ENCODE measurements around the gene ZNF629.

Gene ZNF629

DNA sequence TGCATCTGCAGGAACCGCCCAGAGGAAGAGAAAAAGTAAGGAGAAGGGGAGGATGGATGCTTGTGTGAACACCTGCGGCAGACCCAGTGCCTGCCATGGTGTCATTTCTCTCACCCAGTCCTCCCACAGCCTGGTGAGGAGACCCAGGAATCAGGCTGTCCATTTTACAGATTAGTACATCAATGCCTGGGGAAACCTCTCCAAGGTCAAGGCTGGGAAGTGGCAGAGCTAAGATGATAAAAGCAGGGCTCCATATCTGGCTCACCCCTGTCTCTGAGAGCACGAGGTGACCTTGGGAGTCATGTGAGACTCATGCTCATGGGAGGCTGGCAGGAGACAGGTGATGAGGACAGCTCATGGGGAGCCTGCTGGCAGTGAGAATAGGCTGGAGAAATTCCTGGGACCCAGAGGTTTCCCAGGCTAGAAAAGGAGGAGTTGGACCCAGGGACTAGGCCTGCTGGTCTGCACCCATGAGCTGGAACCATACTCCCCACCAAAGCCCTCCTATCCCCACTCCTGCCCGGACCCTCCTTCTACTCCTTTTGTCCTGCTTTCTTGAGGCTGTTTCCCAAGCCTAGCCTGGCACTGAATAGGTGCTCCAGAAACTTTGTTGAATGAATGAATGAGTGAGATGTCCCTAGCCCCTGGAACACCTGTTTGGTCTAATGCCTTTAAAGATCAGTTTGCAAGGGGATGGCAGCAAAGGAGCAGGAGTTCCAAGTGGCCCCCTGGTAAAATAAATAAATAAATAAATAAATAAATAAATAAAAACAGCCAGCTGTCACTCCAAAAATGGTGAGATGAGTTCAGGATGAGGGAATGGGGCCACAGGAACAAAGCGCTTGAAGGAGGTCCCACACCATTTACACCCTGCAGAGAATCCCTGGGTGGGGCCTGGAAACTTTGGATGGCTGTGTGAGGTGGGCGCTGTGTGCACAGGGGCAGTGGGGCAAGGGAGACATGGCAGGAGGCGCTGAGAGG lies 1.6 kb downstream of the ZNF629 start:
- no peak for DNase-seq

GRCh38 chr16:30784215-30784614 lies 2.8 kb downstream of the ZNF629 start:
- DNase-seq, result no peak

- no peak for DNase-seq
Measured at GRCh38 chr16:30783280-30784109, 3.5 kb downstream of the ZNF629 start.

DNA sequence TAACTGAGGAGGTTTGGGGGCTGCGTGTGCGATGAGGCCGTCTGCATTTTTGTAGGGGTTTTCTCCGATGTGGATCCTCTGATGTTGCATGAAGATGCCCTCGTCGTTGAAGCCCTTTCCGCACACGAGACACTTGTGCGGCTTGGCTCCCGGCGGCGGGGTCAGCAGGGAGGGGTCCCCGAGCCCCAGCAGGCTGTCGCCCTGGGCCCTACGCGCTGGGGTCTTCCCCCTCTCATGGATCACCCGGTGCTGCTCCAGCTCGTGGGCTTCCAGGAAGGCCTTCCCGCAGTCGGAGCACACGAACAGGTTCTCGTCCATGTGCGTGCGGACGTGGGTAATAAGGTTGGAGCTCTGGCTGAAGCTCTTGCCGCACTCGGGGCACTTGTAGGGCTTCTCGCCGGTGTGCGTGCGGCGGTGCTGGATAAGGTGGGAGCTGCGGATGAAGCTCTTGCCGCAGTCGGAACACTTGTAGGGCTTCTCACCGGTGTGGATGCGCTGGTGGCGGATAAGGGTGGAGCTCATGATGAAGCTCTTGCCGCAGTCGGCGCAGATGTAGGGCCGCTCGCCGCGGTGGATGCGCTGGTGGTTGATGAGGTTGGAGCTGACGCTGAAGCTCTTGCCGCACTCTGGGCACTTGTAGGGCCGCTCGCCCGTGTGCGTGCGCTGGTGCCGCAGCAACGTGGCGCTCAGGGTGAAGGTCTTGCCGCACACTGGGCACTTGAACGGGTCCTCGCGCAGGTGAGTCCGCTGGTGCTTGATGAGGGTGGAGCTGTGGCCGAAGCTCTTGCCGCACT lies 4.3 kb downstream of the ZNF629 start:
- no peak for DNase-seq

DNA sequence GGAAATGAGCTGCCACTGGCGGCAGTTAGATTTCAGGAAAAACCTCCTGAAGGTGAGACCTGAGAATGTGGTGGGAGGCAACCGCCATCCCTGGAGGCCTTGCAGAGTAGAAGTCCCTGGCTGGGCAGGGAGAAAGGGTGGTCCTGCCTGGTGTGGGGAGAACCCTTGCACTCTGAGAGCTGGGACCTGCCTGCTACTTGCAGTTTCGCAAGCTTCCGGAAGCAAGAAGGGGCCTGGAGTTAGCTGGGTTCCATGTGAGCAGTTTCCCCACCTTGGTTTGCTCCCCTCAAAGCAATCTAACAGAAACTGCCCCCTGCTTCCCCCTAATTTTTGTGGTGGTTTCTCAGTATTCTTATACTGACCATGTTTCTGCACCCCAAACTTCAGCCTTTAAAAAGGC lies 6.5 kb downstream of the ZNF629 start:
- no peak for DNase-seq

GRCh38 chr16:30780021-30780420 lies 7.0 kb downstream of the ZNF629 start:
- DNase-seq, result no peak

DNA sequence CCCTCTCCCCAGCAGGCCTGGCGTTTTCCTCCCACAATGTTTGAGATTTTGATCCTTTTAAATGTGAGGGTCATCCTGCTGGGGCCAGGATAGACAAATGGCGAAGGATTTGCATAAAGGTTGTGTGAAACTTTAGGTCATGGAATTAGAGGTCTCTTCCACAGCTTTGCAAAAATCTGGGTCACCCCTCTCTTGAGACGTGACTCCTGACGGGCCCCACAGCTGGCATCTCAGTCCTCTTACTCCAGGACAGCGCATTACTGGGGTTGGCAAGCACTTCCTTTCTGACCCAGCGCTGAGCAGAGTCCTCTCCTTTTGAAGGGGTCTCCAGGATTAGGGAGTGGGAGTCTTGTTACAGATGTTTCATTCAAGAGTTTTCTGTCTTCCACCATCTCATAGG lies 7.4 kb downstream of the ZNF629 start:
- DNase-seq, result no peak

- DNase-seq, result peak; percentile 82
Measured at GRCh38 chr16:30778549-30779244, 8.3 kb downstream of the ZNF629 start.

GRCh38 chr16:30777591-30778297 lies 9.3 kb downstream of the ZNF629 start:
- DNase-seq, result no peak

DNA sequence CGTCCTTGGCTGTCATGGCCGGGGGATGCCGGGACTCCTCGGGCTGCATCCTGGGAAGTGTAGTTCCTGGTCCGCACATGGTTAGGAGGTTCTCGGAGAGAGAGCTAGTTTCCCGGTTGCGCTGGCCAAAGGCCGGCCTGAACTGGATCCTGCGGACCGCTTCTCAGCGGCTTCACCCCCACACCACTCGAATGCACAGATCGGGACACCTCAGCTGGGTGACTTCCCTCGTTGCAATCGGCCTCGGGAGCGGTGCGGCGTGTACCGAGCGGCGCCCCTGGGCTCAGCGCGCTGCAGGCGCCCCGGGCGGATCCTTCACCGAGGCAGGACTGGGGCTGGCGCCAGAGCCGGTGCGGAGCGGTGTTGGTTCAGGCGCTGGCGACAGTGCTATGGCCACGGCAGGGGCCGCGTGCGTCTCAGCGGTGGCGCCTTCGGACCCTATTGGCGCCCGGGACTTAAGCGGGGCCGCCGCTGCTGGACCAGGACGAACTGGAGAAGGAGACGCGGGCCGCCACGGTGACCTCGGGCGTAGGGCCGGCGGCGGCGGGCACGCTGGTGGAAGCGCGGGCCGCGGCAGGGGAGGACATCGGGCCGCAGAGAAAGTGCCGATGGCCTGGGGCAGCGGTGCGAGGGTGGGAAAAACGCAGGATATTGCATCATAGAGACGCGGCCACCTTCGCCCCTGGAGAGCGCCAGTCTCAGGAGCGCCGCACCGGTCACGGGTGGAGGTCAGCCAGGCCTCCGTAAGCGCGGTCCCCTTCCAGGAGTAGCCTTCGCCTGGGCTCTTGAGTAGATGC lies 11.4 kb downstream of the ZNF629 start:
- peak; percentile 97 for DNase-seq

DNA sequence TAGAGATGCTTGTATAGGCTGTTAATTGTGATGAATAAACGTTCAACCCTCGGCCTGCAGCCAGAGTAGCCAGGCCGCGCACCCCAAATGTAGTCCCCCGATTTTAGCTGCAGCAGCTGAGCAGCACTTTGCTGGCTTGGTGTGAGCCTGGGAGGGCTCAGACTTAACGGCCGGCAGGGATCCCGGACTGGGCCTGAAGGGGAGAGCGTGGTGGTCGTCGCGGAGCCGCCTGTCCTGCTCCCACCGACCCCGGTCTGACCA lies 11.9 kb downstream of the ZNF629 start:
- DNase-seq, result no peak

DNA sequence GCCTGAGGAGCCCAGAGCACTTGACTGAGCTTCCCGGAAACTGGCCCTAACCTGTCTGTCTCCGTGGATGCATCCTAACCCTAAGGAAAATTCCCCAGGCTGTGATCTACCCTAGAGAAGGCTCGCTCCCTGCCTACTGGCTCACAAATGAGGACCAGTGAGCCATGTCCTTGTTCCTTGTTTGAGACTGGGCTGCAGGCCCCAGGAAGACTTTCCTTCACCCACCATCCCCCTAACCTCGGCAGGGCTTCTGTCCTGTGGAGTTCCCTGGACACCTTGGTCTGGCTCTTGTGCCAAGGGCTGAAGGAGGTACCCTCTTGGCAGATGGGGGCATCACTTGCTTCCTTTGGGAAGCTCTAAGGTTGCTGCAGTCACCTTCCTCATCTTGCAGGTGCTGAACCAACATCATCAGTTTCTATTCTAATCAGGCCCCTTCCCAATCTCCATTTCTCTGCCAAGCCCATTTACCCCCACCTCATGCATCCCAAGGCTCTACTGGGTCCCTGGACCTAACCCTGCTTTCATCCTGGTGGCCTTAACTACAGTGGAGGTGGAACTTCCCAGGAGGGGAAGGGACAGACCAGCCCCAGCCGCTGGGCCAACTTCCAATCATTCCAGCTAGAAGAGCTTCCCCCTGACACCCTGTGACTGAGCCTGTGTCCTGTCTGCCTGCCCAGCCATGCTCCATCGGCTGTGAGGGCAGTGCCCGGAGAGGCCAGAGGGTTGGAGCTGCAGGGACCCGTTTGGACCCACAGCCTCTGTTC lies 12.5 kb downstream of the ZNF629 start:
- DNase-seq, result peak; percentile 61

- DNase-seq, result no peak
Measured at GRCh38 chr16:30773826-30774225, 13.2 kb downstream of the ZNF629 start.

DNA sequence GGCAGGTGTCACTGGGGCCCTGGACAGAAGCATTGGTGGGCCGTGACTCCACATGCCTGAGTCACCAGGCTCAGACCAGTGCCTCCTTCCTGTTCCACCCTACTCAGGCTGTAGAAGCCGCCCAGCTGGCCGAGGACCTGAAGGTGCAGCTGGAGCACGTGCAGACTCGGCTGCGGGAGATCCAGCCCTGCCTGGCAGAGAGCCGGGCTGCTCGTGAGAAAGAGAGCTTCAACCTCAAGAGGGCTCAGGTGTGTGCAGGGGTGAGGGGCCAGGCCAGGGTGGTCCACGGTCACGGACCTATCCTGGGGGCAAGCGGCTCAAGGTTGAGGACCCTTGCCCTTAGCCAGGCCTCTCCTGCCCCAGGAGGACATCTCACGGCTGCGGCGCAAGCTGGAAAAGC lies 15.3 kb downstream of the ZNF629 start:
- DNase-seq, result no peak

DNA sequence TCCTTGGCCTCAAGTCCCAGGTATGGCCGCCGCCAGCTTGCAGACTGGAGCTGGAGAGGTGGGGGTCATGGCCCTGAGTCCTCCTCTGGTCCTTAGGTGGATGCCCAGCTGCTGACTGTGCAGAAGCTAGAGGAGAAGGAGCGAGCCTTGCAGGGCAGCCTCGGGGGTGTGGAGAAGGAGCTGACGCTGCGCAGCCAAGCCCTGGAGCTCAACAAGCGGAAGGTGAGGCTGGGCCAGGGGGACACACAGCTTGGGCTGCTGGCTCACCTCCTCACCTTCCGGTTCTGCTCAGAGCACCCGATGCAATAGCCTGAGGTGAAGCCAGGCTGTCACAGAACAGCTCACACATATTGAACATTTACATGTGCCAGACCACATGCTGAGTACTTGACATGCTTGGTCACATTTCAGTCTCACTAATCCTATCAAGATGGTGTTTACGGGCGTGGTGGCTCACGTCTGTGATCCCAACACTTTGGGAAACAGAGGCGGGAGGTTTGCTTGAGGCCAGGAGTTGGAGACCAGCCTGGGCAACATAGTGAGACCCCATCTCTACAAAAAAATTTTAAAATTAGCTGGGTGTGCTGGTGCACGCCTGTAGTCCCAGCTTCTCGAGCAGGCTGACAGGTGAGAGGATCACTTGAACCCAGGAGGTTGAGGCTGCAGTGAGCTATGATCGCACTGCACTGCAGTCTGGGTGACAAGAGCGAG lies 17.5 kb downstream of the ZNF629 start:
- DNase-seq, result no peak

DNA sequence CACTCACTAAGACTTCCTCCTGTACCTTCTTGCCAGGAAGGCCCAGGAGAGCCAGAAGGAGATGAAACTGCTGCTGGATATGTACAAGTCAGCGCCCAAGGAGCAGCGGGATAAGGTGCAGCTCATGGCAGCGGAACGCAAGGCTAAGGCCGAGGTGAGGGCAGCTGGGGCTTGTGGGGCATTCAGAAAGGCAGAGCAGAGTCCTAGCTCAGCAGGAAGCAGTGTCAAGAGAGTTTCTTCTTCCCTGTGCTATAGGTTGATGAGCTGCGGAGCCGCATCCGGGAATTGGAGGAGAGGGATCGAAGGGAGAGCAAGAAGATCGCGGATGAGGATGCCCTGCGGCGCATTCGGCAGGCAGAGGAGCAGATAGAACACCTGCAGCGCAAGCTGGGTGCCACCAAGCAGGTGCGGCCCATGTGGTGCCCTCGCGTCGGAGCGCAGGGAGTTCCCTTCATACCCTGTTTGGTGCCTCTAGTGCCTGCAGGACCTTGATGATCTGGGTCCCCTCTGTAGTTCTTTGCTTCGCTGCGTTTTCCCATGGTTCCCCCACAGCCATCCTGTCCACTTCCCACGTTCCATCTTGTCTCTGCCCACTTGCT lies 18.3 kb downstream of the ZNF629 start:
- no peak for DNase-seq

DNA sequence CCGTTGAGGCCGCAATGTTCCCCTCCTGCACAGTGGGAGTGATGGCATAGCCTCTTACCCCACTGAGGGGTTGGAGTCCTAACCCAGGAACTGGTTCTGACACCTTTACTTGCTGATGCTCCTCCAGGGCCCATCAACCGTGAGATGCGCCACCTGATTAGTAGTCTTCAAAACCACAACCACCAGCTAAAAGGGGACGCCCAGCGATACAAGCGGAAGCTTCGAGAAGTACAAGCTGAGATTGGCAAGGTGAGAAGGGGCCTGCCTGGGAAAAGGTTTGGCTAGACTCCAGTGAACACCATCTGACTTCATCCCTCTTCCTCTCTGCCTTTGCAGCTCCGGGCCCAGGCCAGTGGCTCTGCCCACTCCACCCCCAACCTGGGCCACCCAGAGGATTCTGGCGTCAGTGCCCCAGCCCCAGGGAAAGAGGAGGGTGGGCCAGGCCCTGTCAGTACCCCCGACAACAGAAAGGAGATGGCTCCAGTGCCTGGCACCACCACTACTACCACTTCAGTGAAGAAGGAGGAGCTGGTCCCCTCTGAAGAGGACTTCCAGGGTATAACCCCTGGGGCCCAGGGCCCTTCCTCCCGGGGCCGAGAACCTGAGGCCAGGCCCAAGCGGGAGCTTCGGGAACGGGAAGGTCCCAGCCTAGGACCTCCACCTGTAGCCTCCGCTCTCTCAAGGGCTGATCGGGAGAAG lies 19.1 kb downstream of the ZNF629 start:
- DNase-seq, result no peak

GRCh38 chr16:30766933-30767284 lies 20.1 kb downstream of the ZNF629 start:
- no peak for DNase-seq

Data from OCI-M1 (cell line).